Esophagus muscularis mucosa (tissue), 4 donors: ENCODE data around the gene OXCT1.

ENCODE experiments used
- CTCF ChIP-seq, 3 experiments: fragments of 200-600 bp in 2 of 3; fragments of 450-650 bp in 1 of 3; sonication (generic) in 2 of 3; IDR thresholded peaks; one replicate each; pipeline ENCODE4 v1.5.1; 2017 to 2019; ENCODE audit warnings: antibody characterized with exemption in 3 of 3, mild to moderate bottlenecking in 2 of 3, moderate library complexity in 1 of 3
- EP300 ChIP-seq: sonication (generic); formaldehyde crosslinking; IDR thresholded peaks from one replicate; pipeline ENCODE4 v1.6.1; 2017; ENCODE audit warnings: antibody characterized with exemption
- POLR2A ChIP-seq: fragments of 450-650 bp; IDR thresholded peaks from one replicate; pipeline ENCODE4 v1.6.1; 2017; ENCODE audit warnings: antibody characterized with exemption, moderate library complexity, mild to moderate bottlenecking, low read depth
- POLR2AphosphoS5 ChIP-seq, 2 donors: sonication (generic); formaldehyde crosslinking; IDR thresholded peaks; one replicate each; pipeline ENCODE4 v1.6.1; 2017; ENCODE audit warnings: antibody characterized with exemption in 2 of 2

GRCh38 chr5:41831155-41831554 is 39.1 kb downstream of the OXCT1 start:
- TF ChIP-seq EP300 (no peak), POLR2A (no peak), CTCF (IDR thresholded peaks at IDR 0.05) (no peak), POLR2AphosphoS5 (IDR thresholded peaks at IDR 0.05) (no peak)
